HG02884 (cell line): Measurements from ENCODE around the gene ANO10.

Source experiments
- ATAC-seq: cut with Tn5 transposase; IDR thresholded peaks from one replicate; pipeline ENCODE4 v1.9.1; 2021; ENCODE audit warnings: mild to moderate bottlenecking, moderate library complexity; ENCODE audit not compliant: unreplicated experiment

The ANO10 gene

DNA sequence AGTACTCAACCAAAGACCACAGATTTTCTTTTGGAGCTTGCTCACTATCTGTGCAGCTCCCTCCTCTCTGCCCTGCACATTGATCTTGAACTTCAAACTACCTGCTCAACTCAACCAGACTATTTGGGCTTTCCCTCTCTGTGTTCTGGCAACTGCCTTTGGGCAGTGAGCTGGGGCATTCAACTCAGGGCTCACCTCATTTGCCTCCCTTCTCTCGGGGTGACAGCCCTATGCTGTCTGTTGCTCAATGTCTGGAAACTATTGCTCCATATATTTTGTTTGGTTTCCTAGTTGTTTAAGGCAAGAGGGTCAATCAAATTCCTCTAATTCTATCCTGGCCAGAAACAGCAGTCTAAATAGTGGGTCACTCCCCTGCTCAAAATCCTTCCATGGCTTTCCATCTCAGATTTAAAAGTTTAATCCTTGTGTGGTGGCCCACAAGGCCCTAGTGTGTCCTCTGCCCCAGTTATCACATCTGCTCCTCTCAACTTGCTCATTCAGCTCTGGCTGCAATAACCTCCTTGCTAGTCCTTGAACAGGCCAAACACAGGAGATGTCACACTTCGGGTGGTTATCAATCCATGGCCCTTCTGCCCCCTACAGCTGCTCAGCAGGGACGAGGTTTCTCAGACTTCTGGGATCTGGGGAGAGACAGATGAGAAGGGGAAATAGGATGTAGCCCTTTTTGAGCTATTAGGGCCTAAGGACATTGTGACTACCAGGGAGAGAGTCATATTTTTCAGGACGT lies 267.7 kb downstream of the ANO10 start:
- no peak for ATAC-seq

DNA sequence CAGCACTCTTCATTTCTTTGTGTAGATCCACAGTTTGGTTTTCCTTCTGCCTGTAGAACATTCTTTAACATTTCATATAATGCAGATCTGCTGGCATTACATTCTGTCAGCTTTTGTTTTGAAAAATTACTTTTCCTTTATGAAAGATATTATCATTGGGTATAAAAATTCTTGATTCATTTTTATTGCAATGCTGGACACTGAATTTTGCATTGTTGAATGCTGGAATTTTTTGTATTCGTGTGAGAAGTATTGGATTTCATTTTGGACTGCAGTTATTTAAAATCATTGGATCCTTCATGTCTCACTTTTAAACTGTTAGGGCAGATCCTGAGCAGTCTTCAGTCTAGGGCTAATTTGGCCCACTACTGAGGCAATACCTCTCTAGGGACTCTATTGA lies 268.4 kb downstream of the ANO10 start:
- ATAC-seq = no peak

DNA sequence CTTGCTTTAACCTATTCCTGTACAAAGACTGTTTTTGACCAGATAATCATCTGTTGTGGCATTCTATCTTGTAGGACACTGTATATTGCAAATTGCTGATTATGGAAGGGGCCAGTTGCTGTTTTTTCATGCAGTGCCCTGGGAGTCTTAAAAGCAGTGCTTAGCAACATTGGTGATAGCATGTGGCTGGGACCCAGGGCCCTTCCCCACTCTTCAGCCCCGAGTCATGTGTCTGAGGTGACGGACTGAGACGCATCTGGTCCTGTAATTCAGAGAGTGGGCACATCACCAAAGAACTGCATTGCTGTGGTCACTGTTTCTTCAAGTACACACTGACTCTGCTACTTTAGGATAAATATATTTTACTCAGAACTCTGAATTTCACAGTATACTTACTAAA lies 272.1 kb downstream of the ANO10 start:
- ATAC-seq = no peak

DNA sequence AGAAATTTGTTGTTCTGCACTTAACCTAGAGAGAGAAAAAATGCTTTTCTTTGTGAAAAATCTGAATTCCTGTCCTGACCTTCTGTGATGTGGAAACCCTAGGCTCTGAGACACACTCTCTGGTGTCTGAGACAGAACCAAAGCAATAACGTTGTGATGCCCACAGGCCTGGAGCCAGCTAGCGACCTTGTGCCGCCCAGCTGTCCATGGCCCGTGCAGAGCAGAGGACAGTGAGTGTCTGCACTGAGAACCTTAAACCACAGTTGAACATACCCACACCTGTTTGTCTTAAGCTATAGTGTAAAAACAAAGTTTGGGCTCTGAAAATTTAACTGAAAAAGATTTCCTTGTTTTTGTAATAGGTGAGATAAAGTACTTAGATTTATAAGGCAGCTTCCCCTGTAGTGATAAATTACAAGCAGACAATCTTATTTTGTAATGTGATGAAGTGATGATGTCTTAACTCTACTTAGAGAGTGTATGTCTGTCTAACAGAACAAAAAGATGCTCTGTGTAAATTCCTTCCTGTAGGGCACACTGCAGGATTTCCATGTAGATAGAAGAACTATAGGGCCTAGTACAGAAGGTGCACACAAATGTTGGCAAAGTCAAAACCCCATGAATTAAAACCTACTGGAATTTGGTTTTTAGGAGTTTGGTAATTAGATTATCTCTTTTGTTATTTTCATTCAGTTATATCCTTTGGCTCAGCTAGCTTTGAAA lies 272.8 kb downstream of the ANO10 start:
- ATAC-seq = no peak

DNA sequence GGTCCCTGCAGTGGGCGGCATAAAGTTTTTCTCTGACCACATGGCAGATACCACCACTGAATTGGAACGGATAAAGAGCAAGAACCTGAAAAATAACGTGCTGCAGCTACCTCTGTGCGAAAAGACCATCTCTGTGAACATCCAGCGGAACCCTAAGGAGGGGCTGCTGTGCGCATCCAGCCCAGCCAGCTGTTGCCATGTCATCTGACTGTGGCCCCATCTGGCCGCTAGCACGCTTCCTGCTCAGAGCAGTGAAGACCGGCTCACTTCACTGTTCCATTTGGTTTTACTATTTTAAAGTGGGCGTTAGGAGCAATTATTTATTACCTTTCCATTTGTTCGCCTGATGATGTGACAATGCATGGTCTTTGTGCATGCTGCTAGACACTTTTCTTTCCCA lies 273.5 kb downstream of the ANO10 start:
- ATAC-seq = no peak

DNA sequence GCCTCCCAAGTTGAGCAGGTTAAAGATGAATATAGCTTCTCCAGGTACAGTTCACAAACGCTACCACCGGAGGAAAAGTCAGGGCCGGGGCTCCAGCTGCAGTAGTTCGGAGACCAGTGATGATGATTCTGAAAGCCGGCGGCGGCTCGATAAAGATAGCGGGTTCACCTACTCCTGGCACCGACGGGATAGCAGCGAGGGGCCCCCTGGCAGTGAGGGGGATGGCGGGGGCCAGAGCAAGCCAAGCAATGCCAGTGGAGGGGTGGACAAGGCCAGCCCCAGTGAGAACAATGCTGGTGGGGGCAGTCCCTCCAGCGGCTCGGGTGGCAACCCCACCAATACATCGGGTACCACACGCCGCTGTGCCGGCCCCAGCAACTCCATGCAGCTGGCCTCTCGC lies 274.0 kb downstream of the ANO10 start:
- ATAC-seq = no peak

DNA sequence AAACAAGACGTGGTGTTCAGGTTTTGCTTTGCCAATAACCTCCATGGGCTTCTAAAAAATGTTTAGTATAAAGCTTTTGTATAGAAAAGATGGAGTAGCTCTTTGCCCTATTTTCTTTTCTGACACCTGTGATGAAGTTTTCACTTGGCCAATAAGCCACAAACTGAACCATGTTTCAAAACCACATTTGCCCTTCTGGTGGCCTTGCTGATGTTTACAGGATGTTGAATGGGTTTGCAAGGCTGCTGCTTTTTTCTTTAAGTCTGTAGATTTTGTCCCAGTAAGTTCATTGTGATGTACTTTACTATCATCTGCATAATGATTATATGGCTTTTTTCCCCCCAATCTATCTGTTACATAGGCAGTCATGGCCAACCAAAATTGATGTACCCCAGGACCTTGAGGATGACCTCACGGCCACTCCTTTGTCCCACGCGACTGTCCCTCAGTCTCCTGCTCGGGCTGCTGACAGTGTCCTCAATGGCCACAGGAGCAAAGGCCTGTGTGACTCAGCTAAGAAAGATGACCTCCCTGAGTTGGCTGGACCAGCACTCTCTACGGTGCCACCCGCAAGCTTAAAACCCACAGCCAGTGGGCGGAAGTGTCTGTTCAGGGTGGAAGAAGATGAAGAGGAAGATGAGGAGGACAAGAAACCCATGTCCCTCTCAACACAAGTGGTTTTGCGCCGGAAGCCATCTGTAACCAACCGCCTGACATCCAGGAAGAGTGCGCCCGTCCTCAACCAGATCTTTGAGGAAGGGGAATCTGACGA lies 274.6 kb downstream of the ANO10 start:
- ATAC-seq = no peak

DNA sequence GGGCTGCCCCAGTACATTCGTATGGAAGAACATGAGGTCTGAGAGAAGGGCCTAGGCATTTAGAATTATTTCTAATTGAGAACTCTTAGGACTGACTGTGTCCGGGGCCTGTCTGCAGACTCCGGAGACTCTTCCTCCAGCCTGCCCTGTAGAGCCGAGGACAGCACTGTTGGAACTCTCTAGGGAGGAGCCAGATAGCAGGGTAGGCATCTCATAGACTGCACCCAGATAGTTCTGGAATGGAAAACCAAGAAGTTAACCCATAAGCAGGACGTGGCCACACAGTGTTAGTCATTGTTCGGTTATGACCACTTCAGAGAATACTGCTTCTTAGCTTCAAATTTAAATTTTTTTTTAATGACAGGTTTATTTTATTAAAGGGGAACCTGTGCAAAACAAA lies 275.9 kb downstream of the ANO10 start:
- ATAC-seq = no peak

DNA sequence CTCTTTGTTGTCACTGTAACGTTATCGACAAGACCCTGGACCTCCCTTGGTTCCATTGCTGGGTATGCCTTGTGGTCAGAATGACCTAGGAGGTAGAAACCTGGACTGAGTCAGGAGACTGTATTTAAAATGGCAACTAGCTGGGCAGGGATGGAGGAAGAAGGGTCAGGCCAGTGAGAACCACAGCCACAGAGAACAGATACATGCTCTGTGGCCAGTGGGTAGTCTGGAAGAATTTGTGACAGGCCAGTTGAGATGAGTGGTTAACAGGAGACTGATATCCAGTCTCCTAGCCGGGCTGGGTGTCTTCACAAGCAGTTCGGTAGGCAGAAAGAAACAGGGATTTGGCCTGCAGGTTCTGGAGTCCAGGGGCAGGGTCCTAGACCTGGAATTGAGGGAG lies 276.6 kb downstream of the ANO10 start:
- ATAC-seq = no peak

DNA sequence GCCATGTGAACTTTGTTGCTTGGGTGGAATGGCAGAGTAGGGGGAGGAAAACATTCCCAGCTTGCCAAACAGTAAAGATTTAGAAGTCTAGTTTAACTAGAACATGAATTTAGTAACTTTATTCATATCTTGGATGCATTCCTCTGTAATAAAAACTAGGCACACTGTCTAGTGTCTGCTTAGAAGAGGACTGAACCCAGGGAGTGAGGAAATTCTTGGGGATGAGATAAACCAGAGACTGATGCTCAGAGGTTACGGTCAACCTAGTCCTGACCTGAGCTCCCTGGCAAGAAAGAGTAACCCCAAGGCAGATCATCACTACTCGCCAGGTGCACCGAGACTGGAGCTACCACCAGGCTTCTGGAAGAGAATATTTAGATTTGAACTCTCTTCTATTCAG lies 277.3 kb downstream of the ANO10 start:
- no peak for ATAC-seq

DNA sequence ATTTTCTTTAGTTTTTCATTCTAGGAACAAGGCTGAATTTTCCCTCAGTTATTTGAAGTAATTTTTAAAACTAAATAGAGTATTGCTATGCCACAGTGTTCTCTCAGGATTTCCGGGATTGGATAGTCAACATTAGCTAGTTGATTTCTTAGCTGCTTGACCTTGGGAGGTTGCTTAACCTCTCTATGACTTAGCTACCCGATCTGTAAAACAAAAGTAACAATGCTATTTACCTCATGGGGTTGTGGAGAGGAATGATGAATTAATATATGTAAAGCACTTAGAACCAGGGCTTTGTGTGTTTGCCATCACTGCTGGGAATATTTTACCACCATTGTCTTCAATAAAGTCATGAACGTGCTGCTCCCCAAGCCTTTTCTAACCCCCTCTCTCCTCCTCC lies 278.0 kb downstream of the ANO10 start:
- no peak for ATAC-seq

DNA sequence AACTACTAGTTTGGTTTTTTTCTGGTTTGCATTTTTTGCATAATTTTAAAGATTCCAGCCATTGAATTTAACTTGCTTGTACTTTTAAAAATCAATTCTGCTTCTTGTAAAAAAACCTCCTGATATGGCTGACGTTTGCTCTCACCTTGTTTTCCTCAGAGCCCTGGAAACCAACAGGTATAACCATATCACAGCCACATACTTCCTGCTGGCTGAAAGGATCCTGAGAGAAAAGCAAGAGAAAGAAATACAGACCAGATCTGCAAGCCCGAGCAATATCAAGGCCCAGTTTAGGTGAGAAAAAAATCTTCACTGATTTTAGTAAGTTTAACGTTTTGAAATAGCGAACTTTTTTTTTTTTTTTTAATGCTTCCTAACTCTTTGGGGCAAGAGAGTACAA lies 278.6 kb downstream of the ANO10 start:
- no peak for ATAC-seq

DNA sequence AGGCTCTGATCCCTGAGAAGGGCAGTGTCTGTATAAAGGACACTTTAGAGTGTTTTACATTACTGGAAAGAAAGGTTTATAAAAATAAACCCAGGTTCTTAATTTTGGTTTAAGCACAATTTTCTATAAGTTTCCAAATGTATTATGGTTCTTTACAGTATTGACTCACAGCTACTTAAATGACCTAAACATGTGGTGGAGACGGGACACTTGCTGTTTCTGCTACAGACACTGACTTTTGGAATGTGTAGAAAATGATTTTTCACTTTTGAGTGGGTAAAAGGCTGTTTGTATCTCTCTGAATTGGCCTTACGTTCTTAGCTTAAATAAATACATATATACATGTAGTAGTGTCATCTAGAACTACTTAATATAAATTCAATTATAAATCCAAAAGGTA lies 280.0 kb downstream of the ANO10 start:
- ATAC-seq = no peak

DNA sequence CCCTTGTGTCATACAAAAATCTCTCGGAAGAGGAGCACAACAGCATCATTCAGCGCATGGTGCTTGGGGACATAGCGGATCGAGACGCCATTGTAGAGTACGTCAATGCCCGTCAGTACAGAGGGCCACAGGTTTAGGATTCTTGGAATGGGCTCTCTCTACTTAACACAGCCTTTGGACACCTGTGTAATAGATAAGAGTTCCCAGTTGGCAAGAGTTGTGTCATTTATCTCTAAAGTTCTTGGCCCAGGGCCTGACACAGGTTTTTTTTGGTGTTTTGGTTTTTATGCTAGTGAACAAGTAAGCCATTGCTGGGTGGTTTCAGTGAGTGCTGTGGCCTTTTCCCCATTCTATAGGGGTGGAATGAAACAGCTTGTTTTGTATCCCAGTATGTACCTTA lies 281.4 kb downstream of the ANO10 start:
- ATAC-seq = no peak

DNA sequence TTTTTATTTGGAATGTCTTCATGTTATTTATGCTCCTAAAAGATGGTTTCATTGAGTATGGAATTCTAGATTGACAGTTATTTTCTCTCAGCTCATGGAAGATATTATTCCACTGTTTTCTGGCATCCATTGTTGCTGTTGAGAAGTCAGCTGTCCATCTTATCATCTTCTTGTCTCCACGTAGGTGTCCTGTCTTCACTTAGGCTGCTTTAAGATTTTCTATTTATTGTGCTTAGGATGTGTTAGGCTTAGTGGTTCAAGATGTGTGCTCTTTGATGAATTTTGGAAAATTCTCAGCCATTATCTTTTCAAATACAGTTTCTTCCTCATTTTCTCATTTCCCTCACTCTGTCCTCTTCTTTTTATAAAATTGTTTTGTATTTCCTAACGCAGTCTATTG lies 283.5 kb downstream of the ANO10 start:
- no peak for ATAC-seq

DNA sequence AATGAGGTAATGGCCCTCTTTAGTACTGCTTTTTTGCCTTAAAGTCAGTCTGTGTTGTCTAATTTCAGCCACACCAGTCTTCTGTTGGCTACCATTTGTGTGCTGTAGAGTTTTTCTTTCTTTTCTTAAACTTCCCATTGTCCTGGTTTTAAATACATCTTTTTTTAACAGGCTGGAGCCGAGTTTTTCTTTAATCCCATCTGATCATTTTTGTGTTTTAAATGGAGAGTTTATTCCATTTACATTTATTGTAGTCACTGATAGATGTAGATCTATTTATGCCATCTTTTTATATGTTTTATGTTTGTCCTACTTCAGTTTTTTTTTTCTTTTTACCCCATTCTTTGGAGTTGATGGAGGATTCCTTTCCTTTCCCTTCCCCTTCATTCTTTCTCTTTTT lies 286.0 kb downstream of the ANO10 start:
- ATAC-seq = no peak

DNA sequence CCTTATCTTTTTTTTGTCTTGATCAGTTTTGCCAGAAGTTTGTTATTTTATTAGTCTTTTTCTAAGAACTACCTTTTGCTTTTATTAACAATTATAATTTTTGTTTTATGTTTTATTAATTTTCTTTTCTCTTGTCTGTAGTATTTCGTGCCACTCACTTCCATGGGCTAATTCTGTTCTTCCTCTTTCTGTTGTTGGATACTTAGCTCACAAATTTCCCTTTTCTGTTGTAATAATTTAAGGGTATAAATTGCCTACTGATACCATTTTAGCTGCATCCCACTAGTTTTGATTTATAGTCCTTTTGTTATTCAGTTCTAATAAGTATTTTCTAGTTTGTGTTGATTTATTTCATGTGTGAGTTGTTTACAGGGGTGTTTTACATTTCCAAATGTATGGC lies 286.8 kb downstream of the ANO10 start:
- ATAC-seq = no peak

DNA sequence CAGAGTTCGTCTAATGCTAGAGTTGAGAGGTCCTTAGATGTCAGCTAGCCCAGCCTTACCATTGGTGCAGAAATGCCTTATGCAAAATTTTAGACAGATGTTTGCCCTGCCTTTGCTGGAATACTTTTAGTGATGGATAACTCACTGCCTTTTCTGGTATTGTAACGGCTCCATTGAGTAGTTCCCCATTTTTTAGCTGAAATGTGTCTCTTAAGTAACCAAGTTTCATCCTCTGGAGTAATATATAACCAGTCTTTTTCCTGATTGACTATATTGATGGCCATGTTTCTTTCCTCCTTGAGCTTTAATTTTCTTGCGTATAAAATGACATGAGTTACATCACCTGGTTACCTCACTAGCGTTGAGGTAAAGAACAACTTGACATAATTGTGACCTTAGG lies 290.4 kb downstream of the ANO10 start:
- ATAC-seq = no peak

DNA sequence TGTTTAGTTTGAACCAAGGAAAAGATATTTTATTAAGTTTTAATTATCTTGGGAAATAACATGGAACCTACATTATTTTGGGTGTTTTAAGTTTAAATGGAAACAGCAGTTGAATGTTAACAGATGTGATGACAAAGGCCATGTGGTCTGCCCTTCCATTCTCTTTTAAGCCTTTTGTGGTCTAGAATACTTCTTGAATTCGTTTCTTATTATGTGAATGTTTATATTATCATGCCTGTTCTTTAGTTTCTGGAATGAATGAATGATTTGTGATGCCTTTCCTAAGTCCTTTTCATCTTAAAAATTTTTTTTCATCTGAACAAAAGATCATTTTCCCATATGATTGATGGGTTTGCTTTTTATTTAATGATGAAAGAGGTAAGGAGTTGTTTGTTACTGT lies 290.8 kb downstream of the ANO10 start:
- no peak for ATAC-seq

DNA sequence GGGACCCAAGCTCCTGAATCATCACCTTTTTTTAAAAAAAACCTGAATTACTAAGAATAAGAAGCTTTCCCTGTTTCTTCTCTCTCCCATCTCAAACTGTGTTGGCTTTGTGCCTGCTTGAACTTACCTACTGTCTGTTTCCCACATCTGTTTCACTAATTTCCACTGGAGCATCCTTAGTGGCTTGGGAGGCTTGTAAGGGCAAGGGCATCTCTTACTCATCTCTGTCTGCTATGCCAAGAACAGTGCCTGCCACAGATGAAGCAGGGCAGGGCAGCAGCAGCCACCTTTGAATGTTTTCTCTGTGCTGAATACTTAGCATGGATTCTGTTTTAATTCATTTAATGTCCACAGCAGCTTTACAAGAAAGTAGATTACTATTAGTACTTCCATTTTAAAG lies 293.2 kb downstream of the ANO10 start:
- ATAC-seq = no peak

DNA sequence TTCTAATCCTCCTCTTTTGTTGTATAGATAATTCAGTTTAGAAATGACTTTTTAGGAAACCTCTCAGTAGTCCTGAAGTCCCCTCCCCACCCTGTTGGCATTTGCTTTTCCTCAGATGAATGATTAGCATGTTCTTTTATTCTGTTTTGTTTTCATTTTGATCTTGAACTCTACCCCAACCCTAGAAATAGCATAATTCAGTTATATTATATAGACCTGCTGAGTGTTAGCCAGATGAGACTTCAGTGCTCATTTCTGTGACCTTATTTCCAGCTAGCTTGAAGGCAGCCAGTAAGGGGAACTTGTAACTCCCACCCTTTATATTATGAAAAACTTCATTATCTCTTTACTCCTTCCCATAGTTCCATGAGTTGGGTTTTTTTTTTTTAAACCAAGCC lies 294.2 kb downstream of the ANO10 start:
- ATAC-seq = no peak
